Measurements from ENCODE around the gene UBP1. TPM values are rescaled to one million over a fixed set of nuclear protein-coding genes. Genes with fewer than 3 reads are reported as not detected.

The UBP1 gene
- total RNA-seq, 5 donors from 2014 or later (not counting 1 experiment from before 2014, with no cell fraction given) = 87.3 to 101 (median 91.4) TPM

GRCh38 chr3:33392144-33392543, 48.1 kb downstream of the UBP1 start:
- no peaks in the 10 kb centered on the region for H3K9me3 ChIP-seq
- H3K4me3 ChIP-seq (ENCODE audit: control insufficient read depth in 1 of 2, extremely low read depth in 1 of 2, low read length in 1 of 2) = no peak overlapping the region
- no peak for DNase-seq
- no peaks in the 10 kb centered on the region for H3K9me3 Mint-ChIP-seq
- H3K36me3 ChIP-seq (ENCODE audit: control insufficient read depth in 2 of 2, extremely low read depth in 1 of 2, insufficient read depth in 1 of 2, low read length in 1 of 2) = peaks cover 10 to 82% of the 10 kb centered on the region in 2 donors
- peaks cover 0 to 4% (median 2%) of the 10 kb centered on the region in 3 donors for H3K4me1 Mint-ChIP-seq
- H3K36me3 Mint-ChIP-seq = peaks cover 70% of the 10 kb centered on the region
- POLR2A ChIA-PET = no interaction called here
- no peak overlapping the region for H3K4me3 Mint-ChIP-seq
- no peaks in the 10 kb centered on the region for H3K27me3 ChIP-seq (replicated peaks in 1 of 2; ENCODE audit: control insufficient read depth in 2 of 2, extremely low read depth in 1 of 2, insufficient read depth in 2 of 2, low read length in 1 of 2)
- H3K4me1 ChIP-seq (ENCODE audit: control insufficient read depth in 1 of 2, extremely low read depth in 1 of 2, insufficient read depth in 2 of 2, low read length in 2 of 2) = no peaks in the 10 kb centered on the region
- H3K27me3 Mint-ChIP-seq = no peaks in the 10 kb centered on the region
- CTCF ChIA-PET = no interaction called here
- H3K27ac Mint-ChIP-seq = peak overlapping the region; percentile 41 to 50
- WGBS (ENCODE audit: insufficient coverage) = 80% methylated on average over 1 of the region's 4 CpGs
- ATAC-seq (replicated peaks in 1 of 4) = no peak
- H3K27ac ChIP-seq (ENCODE audit: low read length) = no peak overlapping the region

GRCh38 chr3:33391255-33391995, 48.8 kb downstream of the UBP1 start:
- H3K27ac Mint-ChIP-seq = peak overlapping the region; percentile 41 to 50
- no peaks in the 10 kb centered on the region for H3K27me3 Mint-ChIP-seq
- H3K4me1 Mint-ChIP-seq = peaks cover 0 to 7% (median 2%) of the 10 kb centered on the region in 3 donors
- peaks cover 70% of the 10 kb centered on the region for H3K36me3 Mint-ChIP-seq
- CTCF ChIA-PET = no interaction called here
- POLR2A ChIA-PET = no interaction called here
- Histone ChIP-seq H3K27ac (ENCODE audit: low read length) (no peak overlapping the region), H3K4me1 (ENCODE audit: control insufficient read depth in 1 of 2, extremely low read depth in 1 of 2, insufficient read depth in 2 of 2, low read length in 2 of 2) (no peaks in the 10 kb centered on the region), H3K36me3 (ENCODE audit: control insufficient read depth in 2 of 2, extremely low read depth in 1 of 2, insufficient read depth in 1 of 2, low read length in 1 of 2) (peaks cover 10 to 78% of the 10 kb centered on the region in 2 donors), H3K9me3 (no peaks in the 10 kb centered on the region), H3K4me3 (ENCODE audit: control insufficient read depth in 1 of 2, extremely low read depth in 1 of 2, low read length in 1 of 2) (no peak overlapping the region), H3K27me3 (replicated peaks in 1 of 2; ENCODE audit: control insufficient read depth in 2 of 2, extremely low read depth in 1 of 2, insufficient read depth in 2 of 2, low read length in 1 of 2) (no peaks in the 10 kb centered on the region)
- DNase-seq = no peak
- no peak for ATAC-seq (replicated peaks in 1 of 4)
- H3K4me3 Mint-ChIP-seq = no peak overlapping the region
- 96% methylated on average over 5 of the region's 8 CpGs for WGBS (ENCODE audit: insufficient coverage)
- no peaks in the 10 kb centered on the region for H3K9me3 Mint-ChIP-seq

DNA sequence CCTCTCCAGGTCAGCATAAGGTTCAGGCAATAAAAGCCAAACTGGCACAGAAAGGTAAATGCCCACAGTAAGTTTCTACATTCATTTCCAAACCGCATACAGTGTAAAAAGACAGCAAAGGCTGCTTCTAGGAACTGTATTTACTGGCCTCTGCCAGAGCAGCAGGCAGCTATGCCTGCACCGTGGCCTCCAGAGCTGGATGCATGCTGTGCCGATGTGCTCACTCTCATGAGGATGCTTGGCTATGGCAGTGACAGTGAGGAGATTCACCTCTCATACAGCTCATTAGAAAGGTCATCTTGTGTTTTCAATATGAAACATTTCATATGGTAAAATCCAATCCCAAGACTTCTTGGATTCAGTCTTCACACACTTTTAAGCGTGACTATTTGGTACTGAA, 50.3 kb downstream of the UBP1 start:
- no peak overlapping the region for H3K27ac ChIP-seq (ENCODE audit: low read length)
- H3K27me3 Mint-ChIP-seq = no peaks in the 10 kb centered on the region
- H3K9me3 ChIP-seq = no peaks in the 10 kb centered on the region
- WGBS (ENCODE audit: insufficient coverage) = 100% methylated on average over 1 of the region's 4 CpGs
- ATAC-seq (replicated peaks in 1 of 4) = no peak
- ChIA-PET CTCF (no interaction called here), POLR2A (interaction anchor here in 1 of 2 donors (0.6 kb wide), 1 partner anchor 475 kb away, joined by 3 read pairs; no protein-coding TSS in a partner anchor)
- no peak overlapping the region for H3K27ac Mint-ChIP-seq
- no peak for DNase-seq
- H3K9me3 Mint-ChIP-seq = no peaks in the 10 kb centered on the region
- no peaks in the 10 kb centered on the region for H3K27me3 ChIP-seq (replicated peaks in 1 of 2; ENCODE audit: control insufficient read depth in 2 of 2, extremely low read depth in 1 of 2, insufficient read depth in 2 of 2, low read length in 1 of 2)
- no peaks in the 10 kb centered on the region for H3K4me1 ChIP-seq (ENCODE audit: control insufficient read depth in 1 of 2, extremely low read depth in 1 of 2, insufficient read depth in 2 of 2, low read length in 2 of 2)
- peaks cover 6 to 15% (median 14%) of the 10 kb centered on the region in 3 donors for H3K4me1 Mint-ChIP-seq
- H3K4me3 ChIP-seq (ENCODE audit: control insufficient read depth in 1 of 2, extremely low read depth in 1 of 2, low read length in 1 of 2) = no peak overlapping the region
- no peak overlapping the region for H3K4me3 Mint-ChIP-seq
- H3K36me3 Mint-ChIP-seq = peaks cover 55% of the 10 kb centered on the region
- H3K36me3 ChIP-seq (ENCODE audit: control insufficient read depth in 2 of 2, extremely low read depth in 1 of 2, insufficient read depth in 1 of 2, low read length in 1 of 2) = peaks cover 10 to 67% of the 10 kb centered on the region in 2 donors

GRCh38 chr3:33388374-33389100, 51.7 kb downstream of the UBP1 start:
- no peaks in the 10 kb centered on the region for H3K9me3 ChIP-seq
- Mint-ChIP-seq H3K27ac (no peak overlapping the region), H3K4me3 (no peak overlapping the region), H3K9me3 (no peaks in the 10 kb centered on the region), H3K27me3 (no peaks in the 10 kb centered on the region), H3K4me1 (peaks cover 6 to 15% (median 14%) of the 10 kb centered on the region in 3 donors), H3K36me3 (peaks cover 54% of the 10 kb centered on the region)
- ChIA-PET CTCF (interaction anchor here in 1 of 2 donors (1.0 kb wide), 1 partner anchor 16 kb away, joined by 3 read pairs; no protein-coding TSS in a partner anchor), POLR2A (interaction anchor here in 1 of 2 donors (0.5 kb wide), 1 partner anchor 19 kb away, joined by 7 read pairs; no protein-coding TSS in a partner anchor)
- H3K27me3 ChIP-seq (replicated peaks in 1 of 2; ENCODE audit: control insufficient read depth in 2 of 2, extremely low read depth in 1 of 2, insufficient read depth in 2 of 2, low read length in 1 of 2) = no peaks in the 10 kb centered on the region
- no CpG with 5 or more reads among the region's 7 CpGs for WGBS (ENCODE audit: insufficient coverage)
- no peak overlapping the region for H3K4me3 ChIP-seq (ENCODE audit: control insufficient read depth in 1 of 2, extremely low read depth in 1 of 2, low read length in 1 of 2)
- no peaks in the 10 kb centered on the region for H3K4me1 ChIP-seq (ENCODE audit: control insufficient read depth in 1 of 2, extremely low read depth in 1 of 2, insufficient read depth in 2 of 2, low read length in 2 of 2)
- ATAC-seq (replicated peaks in 1 of 4) = no peak
- H3K27ac ChIP-seq (ENCODE audit: low read length) = no peak overlapping the region
- DNase-seq = no peak
- peaks cover 10 to 55% of the 10 kb centered on the region in 2 donors for H3K36me3 ChIP-seq (ENCODE audit: control insufficient read depth in 2 of 2, extremely low read depth in 1 of 2, insufficient read depth in 1 of 2, low read length in 1 of 2)

GRCh38 chr3:33386631-33387030, 53.6 kb downstream of the UBP1 start:
- ChIA-PET CTCF (interaction anchor here (0.6 to 2.1 kb wide), 3 partner anchors 14 to 264 kb away, joined by 3 to 8 read pairs (median 3); no protein-coding TSS in a partner anchor), POLR2A (no interaction called here)
- no peak overlapping the region for H3K4me3 ChIP-seq (ENCODE audit: control insufficient read depth in 1 of 2, extremely low read depth in 1 of 2, low read length in 1 of 2)
- no peaks in the 10 kb centered on the region for H3K4me1 ChIP-seq (ENCODE audit: control insufficient read depth in 1 of 2, extremely low read depth in 1 of 2, insufficient read depth in 2 of 2, low read length in 2 of 2)
- H3K9me3 ChIP-seq = no peaks in the 10 kb centered on the region
- no peak for ATAC-seq (replicated peaks in 1 of 4)
- Mint-ChIP-seq H3K9me3 (no peaks in the 10 kb centered on the region), H3K4me3 (no peak overlapping the region), H3K27ac (peak overlapping the region in 1 of 2 donors; percentile 8), H3K36me3 (peaks cover 36% of the 10 kb centered on the region), H3K27me3 (no peaks in the 10 kb centered on the region), H3K4me1 (peaks cover 10 to 13% (median 11%) of the 10 kb centered on the region in 3 donors)
- DNase-seq = no peak
- WGBS (ENCODE audit: insufficient coverage) = no CpG with 5 or more reads among the region's 1 CpG
- H3K27me3 ChIP-seq (replicated peaks in 1 of 2; ENCODE audit: control insufficient read depth in 2 of 2, extremely low read depth in 1 of 2, insufficient read depth in 2 of 2, low read length in 1 of 2) = no peaks in the 10 kb centered on the region
- H3K36me3 ChIP-seq (ENCODE audit: control insufficient read depth in 2 of 2, extremely low read depth in 1 of 2, insufficient read depth in 1 of 2, low read length in 1 of 2) = peaks cover 5 to 37% of the 10 kb centered on the region in 2 donors
- no peak overlapping the region for H3K27ac ChIP-seq (ENCODE audit: low read length)

DNA sequence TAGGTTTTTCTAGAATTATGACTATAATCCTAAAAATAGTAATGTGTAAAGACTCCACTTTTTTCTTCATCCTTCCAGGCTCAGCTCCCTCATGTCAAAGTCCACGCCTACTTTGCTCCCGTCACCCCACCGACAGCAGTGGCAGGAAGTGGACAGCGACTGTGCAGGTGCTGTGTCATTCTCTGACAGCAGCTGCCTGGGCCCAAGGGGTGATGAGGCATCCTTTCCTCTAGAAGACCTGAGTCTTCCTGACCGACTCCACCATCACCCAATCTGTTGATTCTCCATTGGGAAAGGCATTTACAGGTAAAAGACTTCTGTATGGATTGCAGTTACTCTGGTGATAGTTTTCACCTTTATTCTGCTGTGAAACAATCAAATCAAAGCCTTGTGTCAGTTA, 54.8 kb downstream of the UBP1 start:
- ATAC-seq (replicated peaks in 1 of 4) (peak; percentile 48 to 59 (median 54)), DNase-seq (peak in 18 of 35 experiments; percentile 1 to 25 (median 8))
- Mint-ChIP-seq H3K4me1 (peaks cover 10 to 13% (median 11%) of the 10 kb centered on the region in 3 donors), H3K27me3 (no peaks in the 10 kb centered on the region), H3K9me3 (no peaks in the 10 kb centered on the region), H3K27ac (peak overlapping the region in 1 of 2 donors; percentile 68), H3K4me3 (no peak overlapping the region), H3K36me3 (peaks cover 30% of the 10 kb centered on the region)
- WGBS (ENCODE audit: insufficient coverage) = 10% methylated on average over 2 of the region's 5 CpGs
- no peak overlapping the region for H3K4me3 ChIP-seq (ENCODE audit: control insufficient read depth in 1 of 2, extremely low read depth in 1 of 2, low read length in 1 of 2)
- H3K27ac ChIP-seq (ENCODE audit: low read length) = no peak overlapping the region
- ChIA-PET CTCF (interaction anchor here in 1 of 2 donors (2.1 kb wide), 1 partner anchor 13 kb away, joined by 8 read pairs; no protein-coding TSS in a partner anchor), POLR2A (no interaction called here)
- no peaks in the 10 kb centered on the region for H3K27me3 ChIP-seq (replicated peaks in 1 of 2; ENCODE audit: control insufficient read depth in 2 of 2, extremely low read depth in 1 of 2, insufficient read depth in 2 of 2, low read length in 1 of 2)
- H3K36me3 ChIP-seq (ENCODE audit: control insufficient read depth in 2 of 2, extremely low read depth in 1 of 2, insufficient read depth in 1 of 2, low read length in 1 of 2) = peaks cover 0 to 29% of the 10 kb centered on the region in 2 donors
- H3K9me3 ChIP-seq = no peaks in the 10 kb centered on the region
- H3K4me1 ChIP-seq (ENCODE audit: control insufficient read depth in 1 of 2, extremely low read depth in 1 of 2, insufficient read depth in 2 of 2, low read length in 2 of 2) = no peaks in the 10 kb centered on the region
